ENCODE measurements around the gene CPD.

CPD gene

GRCh38 chr17:30477774-30478115 lies 99.0 kb downstream of the CPD start:
- H3K9me3 ChIP-seq (ENCODE audit: control insufficient read depth in 2 of 2, low read length in 2 of 2) = no peaks in the 10 kb centered on the region
- peak overlapping the region; percentile 87 to 89 for H3K27ac ChIP-seq (ENCODE audit: low read depth in 2 of 2, low read length in 2 of 2)
- H3K27me3 ChIP-seq (ENCODE audit: control insufficient read depth in 2 of 2, insufficient read depth in 2 of 2, low read length in 2 of 2) = no peaks in the 10 kb centered on the region
- peaks cover 10 to 12% of the 10 kb centered on the region in 2 donors for H3K4me1 ChIP-seq (ENCODE audit: control insufficient read depth in 2 of 2, insufficient read depth in 2 of 2, low read length in 2 of 2)
- H3K36me3 ChIP-seq (ENCODE audit: control insufficient read depth in 2 of 2, insufficient read depth in 2 of 2, low read length in 2 of 2) = peaks cover 9 to 24% of the 10 kb centered on the region in 2 donors
- peak overlapping the region; percentile 97 to 99 for H3K4me3 ChIP-seq (ENCODE audit: low read length in 2 of 2)
- peak overlapping the region; percentile 99 to 100 for H3K9ac ChIP-seq (ENCODE audit: low read depth in 1 of 2, low read length in 2 of 2)

GRCh38 chr17:30482555-30482954 lies 103.8 kb downstream of the CPD start:
- Histone ChIP-seq H3K36me3 (ENCODE audit: control insufficient read depth in 2 of 2, insufficient read depth in 2 of 2, low read length in 2 of 2) (peaks cover 46 to 60% of the 10 kb centered on the region in 2 donors), H3K4me3 (ENCODE audit: low read length in 2 of 2) (no peak overlapping the region), H3K27ac (ENCODE audit: low read depth in 2 of 2, low read length in 2 of 2) (no peak overlapping the region), H3K9me3 (ENCODE audit: control insufficient read depth in 2 of 2, low read length in 2 of 2) (no peaks in the 10 kb centered on the region), H3K9ac (ENCODE audit: low read depth in 1 of 2, low read length in 2 of 2) (no peak overlapping the region), H3K27me3 (ENCODE audit: control insufficient read depth in 2 of 2, insufficient read depth in 2 of 2, low read length in 2 of 2) (no peaks in the 10 kb centered on the region), H3K4me1 (ENCODE audit: control insufficient read depth in 2 of 2, insufficient read depth in 2 of 2, low read length in 2 of 2) (peaks cover 6 to 8% of the 10 kb centered on the region in 2 donors)

GRCh38 chr17:30483159-30483558 lies 104.4 kb downstream of the CPD start:
- peaks cover 46 to 62% of the 10 kb centered on the region in 2 donors for H3K36me3 ChIP-seq (ENCODE audit: control insufficient read depth in 2 of 2, insufficient read depth in 2 of 2, low read length in 2 of 2)
- H3K27ac ChIP-seq (ENCODE audit: low read depth in 2 of 2, low read length in 2 of 2) = no peak overlapping the region
- no peak overlapping the region for H3K4me3 ChIP-seq (ENCODE audit: low read length in 2 of 2)
- no peak overlapping the region for H3K9ac ChIP-seq (ENCODE audit: low read depth in 1 of 2, low read length in 2 of 2)
- H3K9me3 ChIP-seq (ENCODE audit: control insufficient read depth in 2 of 2, low read length in 2 of 2) = no peaks in the 10 kb centered on the region
- H3K27me3 ChIP-seq (ENCODE audit: control insufficient read depth in 2 of 2, insufficient read depth in 2 of 2, low read length in 2 of 2) = no peaks in the 10 kb centered on the region
- H3K4me1 ChIP-seq (ENCODE audit: control insufficient read depth in 2 of 2, insufficient read depth in 2 of 2, low read length in 2 of 2) = peaks cover 3 to 5% of the 10 kb centered on the region in 2 donors

- Histone ChIP-seq H3K9me3 (ENCODE audit: control insufficient read depth in 2 of 2, low read length in 2 of 2) (no peaks in the 10 kb centered on the region), H3K27me3 (ENCODE audit: control insufficient read depth in 2 of 2, insufficient read depth in 2 of 2, low read length in 2 of 2) (no peaks in the 10 kb centered on the region), H3K4me3 (ENCODE audit: low read length in 2 of 2) (no peak overlapping the region), H3K36me3 (ENCODE audit: control insufficient read depth in 2 of 2, insufficient read depth in 2 of 2, low read length in 2 of 2) (peaks cover 65 to 72% of the 10 kb centered on the region in 2 donors), H3K4me1 (ENCODE audit: control insufficient read depth in 2 of 2, insufficient read depth in 2 of 2, low read length in 2 of 2) (no peaks in the 10 kb centered on the region), H3K27ac (ENCODE audit: low read depth in 2 of 2, low read length in 2 of 2) (no peak overlapping the region), H3K9ac (ENCODE audit: low read depth in 1 of 2, low read length in 2 of 2) (no peak overlapping the region)
Measured at GRCh38 chr17:30493780-30494179, 115.1 kb downstream of the CPD start.

DNA sequence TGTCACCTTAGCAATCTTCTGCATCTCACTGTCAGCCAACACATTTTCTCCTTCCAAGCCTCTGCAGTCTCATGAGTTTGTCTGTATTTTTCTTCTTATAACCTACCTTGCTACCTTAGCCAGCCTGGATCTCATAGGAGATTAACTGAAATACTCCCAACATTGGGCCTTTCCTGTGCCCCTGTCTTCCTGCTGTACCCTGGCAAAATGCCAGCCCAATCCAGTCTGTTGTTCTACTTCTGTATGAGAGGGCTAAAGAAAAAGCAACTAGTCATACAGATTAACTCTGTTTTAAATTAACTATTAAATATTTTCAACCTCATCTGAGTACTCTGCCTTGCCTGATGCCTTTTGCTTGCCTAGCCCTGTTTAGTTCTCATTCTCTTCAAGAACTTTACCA lies 116.9 kb downstream of the CPD start:
- no peak overlapping the region for H3K4me3 ChIP-seq (ENCODE audit: low read length in 2 of 2)
- H3K4me1 ChIP-seq (ENCODE audit: control insufficient read depth in 2 of 2, insufficient read depth in 2 of 2, low read length in 2 of 2) = no peaks in the 10 kb centered on the region
- no peak overlapping the region for H3K9ac ChIP-seq (ENCODE audit: low read depth in 1 of 2, low read length in 2 of 2)
- no peak overlapping the region for H3K27ac ChIP-seq (ENCODE audit: low read depth in 2 of 2, low read length in 2 of 2)
- H3K9me3 ChIP-seq (ENCODE audit: control insufficient read depth in 2 of 2, low read length in 2 of 2) = no peaks in the 10 kb centered on the region
- peaks cover 52 to 58% of the 10 kb centered on the region in 2 donors for H3K36me3 ChIP-seq (ENCODE audit: control insufficient read depth in 2 of 2, insufficient read depth in 2 of 2, low read length in 2 of 2)
- H3K27me3 ChIP-seq (ENCODE audit: control insufficient read depth in 2 of 2, insufficient read depth in 2 of 2, low read length in 2 of 2) = no peaks in the 10 kb centered on the region

GRCh38 chr17:30503558-30503957 lies 124.8 kb downstream of the CPD start:
- Histone ChIP-seq H3K9ac (ENCODE audit: low read depth in 1 of 2, low read length in 2 of 2) (no peak overlapping the region), H3K27me3 (ENCODE audit: control insufficient read depth in 2 of 2, insufficient read depth in 2 of 2, low read length in 2 of 2) (no peaks in the 10 kb centered on the region), H3K27ac (ENCODE audit: low read depth in 2 of 2, low read length in 2 of 2) (no peak overlapping the region), H3K4me1 (ENCODE audit: control insufficient read depth in 2 of 2, insufficient read depth in 2 of 2, low read length in 2 of 2) (no peaks in the 10 kb centered on the region), H3K4me3 (ENCODE audit: low read length in 2 of 2) (no peak overlapping the region), H3K9me3 (ENCODE audit: control insufficient read depth in 2 of 2, low read length in 2 of 2) (no peaks in the 10 kb centered on the region), H3K36me3 (ENCODE audit: control insufficient read depth in 2 of 2, insufficient read depth in 2 of 2, low read length in 2 of 2) (peaks cover 18 to 39% of the 10 kb centered on the region in 2 donors)

- H3K36me3 ChIP-seq (ENCODE audit: control insufficient read depth in 2 of 2, insufficient read depth in 2 of 2, low read length in 2 of 2) = peaks cover 17 to 36% of the 10 kb centered on the region in 2 donors
- no peak overlapping the region for H3K4me3 ChIP-seq (ENCODE audit: low read length in 2 of 2)
- no peak overlapping the region for H3K9ac ChIP-seq (ENCODE audit: low read depth in 1 of 2, low read length in 2 of 2)
- H3K4me1 ChIP-seq (ENCODE audit: control insufficient read depth in 2 of 2, insufficient read depth in 2 of 2, low read length in 2 of 2) = no peaks in the 10 kb centered on the region
- H3K27me3 ChIP-seq (ENCODE audit: control insufficient read depth in 2 of 2, insufficient read depth in 2 of 2, low read length in 2 of 2) = no peaks in the 10 kb centered on the region
- H3K9me3 ChIP-seq (ENCODE audit: control insufficient read depth in 2 of 2, low read length in 2 of 2) = no peaks in the 10 kb centered on the region
- no peak overlapping the region for H3K27ac ChIP-seq (ENCODE audit: low read depth in 2 of 2, low read length in 2 of 2)
Measured at GRCh38 chr17:30505868-30506417, 127.2 kb downstream of the CPD start.

GRCh38 chr17:30506481-30506880 lies 127.8 kb downstream of the CPD start:
- Histone ChIP-seq H3K9ac (ENCODE audit: low read depth in 1 of 2, low read length in 2 of 2) (no peak overlapping the region), H3K9me3 (ENCODE audit: control insufficient read depth in 2 of 2, low read length in 2 of 2) (no peaks in the 10 kb centered on the region), H3K27me3 (ENCODE audit: control insufficient read depth in 2 of 2, insufficient read depth in 2 of 2, low read length in 2 of 2) (no peaks in the 10 kb centered on the region), H3K4me1 (ENCODE audit: control insufficient read depth in 2 of 2, insufficient read depth in 2 of 2, low read length in 2 of 2) (no peaks in the 10 kb centered on the region), H3K36me3 (ENCODE audit: control insufficient read depth in 2 of 2, insufficient read depth in 2 of 2, low read length in 2 of 2) (peaks cover 14 to 32% of the 10 kb centered on the region in 2 donors), H3K4me3 (ENCODE audit: low read length in 2 of 2) (no peak overlapping the region), H3K27ac (ENCODE audit: low read depth in 2 of 2, low read length in 2 of 2) (no peak overlapping the region)

DNA sequence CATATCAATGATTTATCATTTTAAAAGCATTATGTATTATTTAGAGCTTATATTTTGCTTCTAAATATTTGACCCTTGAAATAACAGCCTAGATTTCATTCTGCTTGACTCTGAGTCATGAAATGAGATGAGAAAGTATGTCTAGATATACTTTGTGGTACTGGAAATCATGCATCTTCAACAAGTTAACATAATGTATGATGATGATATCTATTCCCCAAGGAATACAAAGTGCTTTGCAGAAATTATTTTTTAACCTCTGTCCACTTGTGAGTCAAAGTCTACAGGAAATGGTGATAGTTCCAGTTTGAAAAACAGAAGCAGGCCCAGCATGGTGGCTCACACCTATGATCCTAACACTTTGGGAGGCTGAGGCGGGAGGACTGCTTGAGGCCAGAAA lies 134.6 kb downstream of the CPD start:
- Histone ChIP-seq H3K9me3 (ENCODE audit: control insufficient read depth in 2 of 2, low read length in 2 of 2) (no peaks in the 10 kb centered on the region), H3K27ac (ENCODE audit: low read depth in 2 of 2, low read length in 2 of 2) (no peak overlapping the region), H3K36me3 (ENCODE audit: control insufficient read depth in 2 of 2, insufficient read depth in 2 of 2, low read length in 2 of 2) (peaks cover 13 to 16% of the 10 kb centered on the region in 2 donors), H3K4me1 (ENCODE audit: control insufficient read depth in 2 of 2, insufficient read depth in 2 of 2, low read length in 2 of 2) (no peaks in the 10 kb centered on the region), H3K27me3 (ENCODE audit: control insufficient read depth in 2 of 2, insufficient read depth in 2 of 2, low read length in 2 of 2) (no peaks in the 10 kb centered on the region), H3K9ac (ENCODE audit: low read depth in 1 of 2, low read length in 2 of 2) (no peak overlapping the region), H3K4me3 (ENCODE audit: low read length in 2 of 2) (no peak overlapping the region)

DNA sequence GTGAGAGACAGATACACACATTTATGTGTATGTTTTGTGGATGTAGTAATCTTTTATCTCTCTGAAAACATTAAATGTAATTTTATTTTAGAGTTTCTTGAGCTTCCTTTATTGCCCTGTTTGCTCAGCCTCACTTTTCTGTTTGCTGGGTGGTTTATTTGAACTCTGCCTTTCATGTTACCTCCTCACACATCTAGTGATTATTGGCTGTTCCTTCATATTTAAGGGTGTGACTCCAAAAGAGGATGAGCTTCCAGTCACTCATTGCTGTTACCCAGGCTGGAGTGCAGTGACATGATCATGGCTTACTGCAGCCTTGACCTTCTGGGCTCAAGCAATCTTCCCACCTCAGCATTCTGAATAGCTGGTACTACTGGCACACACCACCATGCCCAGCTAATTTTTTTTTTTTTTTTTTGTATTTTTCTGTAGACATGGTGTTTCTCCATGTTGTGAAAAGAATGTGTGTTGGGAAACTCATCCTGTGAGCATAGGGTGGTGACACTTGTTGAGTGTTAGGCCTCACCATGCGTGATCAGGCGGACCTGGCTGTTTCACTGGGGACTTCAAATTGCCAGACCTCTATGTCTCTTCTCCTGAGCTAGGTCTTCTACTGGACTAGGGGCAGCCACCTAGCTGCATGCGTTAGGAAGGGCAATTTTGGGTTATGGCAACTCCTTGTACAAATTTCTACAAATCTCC lies 136.3 kb downstream of the CPD start:
- peaks cover 17 to 19% of the 10 kb centered on the region in 2 donors for H3K36me3 ChIP-seq (ENCODE audit: control insufficient read depth in 2 of 2, insufficient read depth in 2 of 2, low read length in 2 of 2)

More for the DNA sequence above, 136.3 kb downstream of the CPD start:
- H3K27ac ChIP-seq (ENCODE audit: low read depth in 2 of 2, low read length in 2 of 2) = no peak overlapping the region
- H3K4me1 ChIP-seq (ENCODE audit: control insufficient read depth in 2 of 2, insufficient read depth in 2 of 2, low read length in 2 of 2) = no peaks in the 10 kb centered on the region
- H3K9me3 ChIP-seq (ENCODE audit: control insufficient read depth in 2 of 2, low read length in 2 of 2) = no peaks in the 10 kb centered on the region
- no peaks in the 10 kb centered on the region for H3K27me3 ChIP-seq (ENCODE audit: control insufficient read depth in 2 of 2, insufficient read depth in 2 of 2, low read length in 2 of 2)
- no peak overlapping the region for H3K9ac ChIP-seq (ENCODE audit: low read depth in 1 of 2, low read length in 2 of 2)
- no peak overlapping the region for H3K4me3 ChIP-seq (ENCODE audit: low read length in 2 of 2)
